ENCODE data around the gene GJB5.

Gene GJB5

DNA sequence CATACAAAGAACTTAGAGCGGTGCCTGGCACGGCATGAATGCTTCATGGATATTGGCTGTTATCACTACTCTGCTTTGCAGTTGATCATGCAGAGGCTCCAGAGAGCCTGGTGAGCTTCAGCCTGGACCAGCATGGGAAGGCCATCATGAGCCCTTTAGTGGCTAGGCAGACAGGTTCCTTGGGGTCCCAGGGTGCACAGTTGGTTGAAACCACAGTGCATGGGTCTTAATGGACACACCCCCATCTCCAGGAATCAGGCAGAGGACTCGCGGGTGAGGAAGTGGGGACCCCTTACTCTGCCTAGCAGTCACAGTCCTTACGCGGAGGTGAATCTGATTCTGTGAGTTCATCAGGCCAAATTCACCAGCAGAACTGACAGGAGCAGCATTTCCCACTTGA, 1.1 kb downstream of the GJB5 start:
- no peak overlapping the region for H3K27ac ChIP-seq
- in situ Hi-C loops (cut with HindIII; ENCODE audit: low pct_ligation_motif_present, low sequenced_read_pairs) = no loop called here
- H3K36me3 ChIP-seq (replicated peaks) = no peaks in the 10 kb centered on the region
- no peaks in the 10 kb centered on the region for H3K27me3 ChIP-seq (replicated peaks)
- DNase-seq = no peak
- TF ChIP-seq, protein P1, sequence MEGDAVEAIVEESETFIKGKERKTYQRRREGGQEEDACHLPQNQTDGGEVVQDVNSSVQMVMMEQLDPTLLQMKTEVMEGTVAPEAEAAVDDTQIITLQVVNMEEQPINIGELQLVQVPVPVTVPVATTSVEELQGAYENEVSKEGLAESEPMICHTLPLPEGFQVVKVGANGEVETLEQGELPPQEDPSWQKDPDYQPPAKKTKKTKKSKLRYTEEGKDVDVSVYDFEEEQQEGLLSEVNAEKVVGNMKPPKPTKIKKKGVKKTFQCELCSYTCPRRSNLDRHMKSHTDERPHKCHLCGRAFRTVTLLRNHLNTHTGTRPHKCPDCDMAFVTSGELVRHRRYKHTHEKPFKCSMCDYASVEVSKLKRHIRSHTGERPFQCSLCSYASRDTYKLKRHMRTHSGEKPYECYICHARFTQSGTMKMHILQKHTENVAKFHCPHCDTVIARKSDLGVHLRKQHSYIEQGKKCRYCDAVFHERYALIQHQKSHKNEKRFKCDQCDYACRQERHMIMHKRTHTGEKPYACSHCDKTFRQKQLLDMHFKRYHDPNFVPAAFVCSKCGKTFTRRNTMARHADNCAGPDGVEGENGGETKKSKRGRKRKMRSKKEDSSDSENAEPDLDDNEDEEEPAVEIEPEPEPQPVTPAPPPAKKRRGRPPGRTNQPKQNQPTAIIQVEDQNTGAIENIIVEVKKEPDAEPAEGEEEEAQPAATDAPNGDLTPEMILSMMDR (IDR thresholded peaks at IDR 0.05; ENCODE audit: low read depth, low read length, missing control alignments) = no peak
- H3K4me3 ChIP-seq (ENCODE audit: low read depth, low read length) = no peak overlapping the region

DNA sequence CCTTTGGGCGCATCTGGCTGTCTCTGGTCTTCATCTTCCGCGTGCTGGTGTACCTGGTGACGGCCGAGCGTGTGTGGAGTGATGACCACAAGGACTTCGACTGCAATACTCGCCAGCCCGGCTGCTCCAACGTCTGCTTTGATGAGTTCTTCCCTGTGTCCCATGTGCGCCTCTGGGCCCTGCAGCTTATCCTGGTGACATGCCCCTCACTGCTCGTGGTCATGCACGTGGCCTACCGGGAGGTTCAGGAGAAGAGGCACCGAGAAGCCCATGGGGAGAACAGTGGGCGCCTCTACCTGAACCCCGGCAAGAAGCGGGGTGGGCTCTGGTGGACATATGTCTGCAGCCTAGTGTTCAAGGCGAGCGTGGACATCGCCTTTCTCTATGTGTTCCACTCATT, 2.5 kb downstream of the GJB5 start:
- TF ChIP-seq, protein P1 (IDR thresholded peaks at IDR 0.05; ENCODE audit: low read depth, low read length, missing control alignments) = no peak
- in situ Hi-C loops (cut with HindIII; ENCODE audit: low pct_ligation_motif_present, low sequenced_read_pairs) = no loop called here
- DNase-seq = no peak
- Histone ChIP-seq H3K27me3 (replicated peaks) (no peaks in the 10 kb centered on the region), H3K4me3 (ENCODE audit: low read depth, low read length) (no peak overlapping the region), H3K36me3 (replicated peaks) (no peaks in the 10 kb centered on the region), H3K27ac (no peak overlapping the region)

DNA sequence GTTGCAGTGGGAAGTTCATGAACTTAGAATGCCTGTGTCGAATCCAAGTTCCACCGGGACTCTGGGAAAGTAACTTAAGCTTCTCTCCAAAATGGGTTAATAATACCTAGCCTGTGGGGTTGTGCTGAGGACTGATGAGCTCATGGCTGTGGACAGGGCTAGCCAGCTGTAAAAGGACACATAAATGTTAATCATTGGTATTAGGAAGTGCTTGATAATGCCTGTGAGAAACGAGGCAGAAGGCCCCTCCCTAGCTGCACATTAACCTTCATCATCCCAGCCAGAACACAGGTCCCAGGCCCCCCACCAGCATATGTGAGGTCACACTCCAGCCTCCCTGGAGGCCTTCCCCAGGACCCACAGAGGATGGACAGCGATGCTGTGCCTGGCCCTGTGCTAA, 3.9 kb downstream of the GJB5 start:
- in situ Hi-C loops (cut with HindIII; ENCODE audit: low pct_ligation_motif_present, low sequenced_read_pairs) = no loop called here

GRCh38 chr1:34759503-34760357, 4.9 kb downstream of the GJB5 start, which contains the start of gene GJB4:
TSS of gene GJB4 (plus strand) at chr1:34759740. CDS start at chr1:34761255, 1,515 bp downstream.
- in situ Hi-C loops (cut with HindIII; ENCODE audit: low pct_ligation_motif_present, low sequenced_read_pairs) = no loop called here
- DNase-seq = no peak
- H3K27me3 ChIP-seq (replicated peaks) = no peaks in the 10 kb centered on the region
- no peak within 1 kb of the TSS for H3K27ac ChIP-seq
- TF ChIP-seq, protein P1 (IDR thresholded peaks at IDR 0.05; ENCODE audit: low read depth, low read length, missing control alignments) = no peak
- no peak within 1 kb of the TSS for H3K4me3 ChIP-seq (ENCODE audit: low read depth, low read length)
- no peaks in the 10 kb centered on the region for H3K36me3 ChIP-seq (replicated peaks)

More for the DNA sequence above, 3.9 kb downstream of the GJB5 start:
- H3K36me3 ChIP-seq (replicated peaks) = no peaks in the 10 kb centered on the region
- no peak overlapping the region for H3K4me3 ChIP-seq (ENCODE audit: low read depth, low read length)
- no peak overlapping the region for H3K27ac ChIP-seq
- DNase-seq = no peak
- TF ChIP-seq, protein P1 (IDR thresholded peaks at IDR 0.05; ENCODE audit: low read depth, low read length, missing control alignments) = no peak
- H3K27me3 ChIP-seq (replicated peaks) = no peaks in the 10 kb centered on the region

DNA sequence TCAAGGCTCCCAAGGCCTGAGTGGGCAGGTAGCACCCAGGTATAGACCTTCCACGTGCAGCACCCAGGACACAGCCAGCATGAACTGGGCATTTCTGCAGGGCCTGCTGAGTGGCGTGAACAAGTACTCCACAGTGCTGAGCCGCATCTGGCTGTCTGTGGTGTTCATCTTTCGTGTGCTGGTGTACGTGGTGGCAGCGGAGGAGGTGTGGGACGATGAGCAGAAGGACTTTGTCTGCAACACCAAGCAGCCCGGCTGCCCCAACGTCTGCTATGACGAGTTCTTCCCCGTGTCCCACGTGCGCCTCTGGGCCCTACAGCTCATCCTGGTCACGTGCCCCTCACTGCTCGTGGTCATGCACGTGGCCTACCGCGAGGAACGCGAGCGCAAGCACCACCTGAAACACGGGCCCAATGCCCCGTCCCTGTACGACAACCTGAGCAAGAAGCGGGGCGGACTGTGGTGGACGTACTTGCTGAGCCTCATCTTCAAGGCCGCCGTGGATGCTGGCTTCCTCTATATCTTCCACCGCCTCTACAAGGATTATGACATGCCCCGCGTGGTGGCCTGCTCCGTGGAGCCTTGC, 6.4 kb downstream of the GJB5 start:
- TF ChIP-seq, protein P1 (IDR thresholded peaks at IDR 0.05; ENCODE audit: low read depth, low read length, missing control alignments) = no peak
- Histone ChIP-seq H3K27ac (no peak overlapping the region), H3K36me3 (replicated peaks) (no peaks in the 10 kb centered on the region), H3K4me3 (ENCODE audit: low read depth, low read length) (no peak overlapping the region), H3K27me3 (replicated peaks) (no peaks in the 10 kb centered on the region)
- in situ Hi-C loops (cut with HindIII; ENCODE audit: low pct_ligation_motif_present, low sequenced_read_pairs) = no loop called here
- DNase-seq = no peak

Data from brain microvascular endothelial cell (primary cell).